Muscle of arm (tissue), 12 donors: Measurements from ENCODE around the gene MCCC2. TPM values are rescaled to one million over a fixed set of nuclear protein-coding genes. Genes with fewer than 3 reads are reported as not detected.
A peak's percentile ranks its signal among the peaks of the same experiment; 100 is the strongest.
"Not testable (repeated sequence)": the region's sequence is repeated elsewhere in the genome, so short reads cannot be mapped to it uniquely, and the experiment has no call there.

ENCODE experiments used
- DNase-seq: peaks from one replicate; pipeline ENCODE4 v3.0.0-alpha.2; 2013
- polyA plus RNA-seq, 12 donors: library from polyadenylated mRNA; unstranded; fragments of 120-200 nt; gene quantifications; one replicate each; pipeline ENCODE4 v1.2.1, GENCODE V29; 2013; ENCODE audit not compliant: insufficient read length in 12 of 12

The MCCC2 gene
- polyA plus RNA-seq, 12 donors, result 14.3 to 30.3 (median 19.8) TPM; not detected in 1

DNA sequence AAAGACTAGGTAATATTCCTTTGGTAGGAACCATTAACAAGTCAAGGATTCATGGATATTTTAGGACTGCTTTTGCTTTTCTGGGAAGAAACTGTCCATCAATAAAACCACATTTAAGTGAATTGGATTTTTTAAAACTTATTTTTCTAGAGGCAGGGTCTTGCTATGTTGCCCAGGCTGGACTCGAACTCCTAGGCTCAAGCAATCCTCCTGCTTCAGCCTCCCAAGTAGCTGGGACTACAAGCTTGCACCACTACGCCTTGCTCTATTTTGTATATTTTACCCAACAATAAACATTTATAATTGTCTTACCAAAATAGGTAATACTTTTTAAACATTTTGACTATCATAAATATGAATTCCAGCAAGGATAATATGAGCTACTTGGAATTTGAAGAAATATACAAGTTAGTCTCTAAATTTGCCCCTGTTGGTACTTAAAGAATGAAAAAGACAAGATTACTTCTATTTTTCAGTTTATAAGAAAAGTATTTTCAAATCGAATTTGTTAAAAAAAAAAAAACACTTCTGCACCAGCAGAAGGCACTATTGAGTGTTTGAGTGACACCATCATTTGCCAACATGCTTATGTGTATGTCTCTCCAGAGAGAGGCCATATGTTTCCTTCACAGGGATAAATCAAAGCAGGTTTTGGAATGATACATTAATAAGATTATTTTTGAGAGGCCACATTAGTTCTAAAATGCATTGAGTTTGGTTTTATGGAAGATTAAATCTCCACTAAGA lies 71.9 kb downstream of the MCCC2 start:
- no peak for DNase-seq

DNA sequence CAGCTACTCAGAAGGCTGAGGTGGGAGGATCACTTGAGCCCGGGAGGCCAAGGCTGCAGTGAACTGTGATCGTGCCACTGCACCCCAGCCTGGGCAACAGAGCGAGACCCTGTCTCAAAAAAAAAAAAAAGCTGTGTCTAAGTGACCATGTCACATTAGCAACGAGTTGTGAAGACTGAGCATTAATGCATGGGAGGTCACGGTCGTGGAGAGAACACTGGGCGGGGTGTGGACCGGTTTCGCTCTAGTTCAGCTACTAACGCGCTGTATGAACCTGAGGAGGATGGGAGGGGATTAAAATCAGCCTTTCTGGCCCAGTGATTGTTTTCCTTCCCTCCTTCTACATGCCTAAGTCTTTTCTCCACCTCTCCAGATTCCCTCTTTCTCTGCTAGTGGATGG lies 75.2 kb downstream of the MCCC2 start:
- DNase-seq, result no peak

DNA sequence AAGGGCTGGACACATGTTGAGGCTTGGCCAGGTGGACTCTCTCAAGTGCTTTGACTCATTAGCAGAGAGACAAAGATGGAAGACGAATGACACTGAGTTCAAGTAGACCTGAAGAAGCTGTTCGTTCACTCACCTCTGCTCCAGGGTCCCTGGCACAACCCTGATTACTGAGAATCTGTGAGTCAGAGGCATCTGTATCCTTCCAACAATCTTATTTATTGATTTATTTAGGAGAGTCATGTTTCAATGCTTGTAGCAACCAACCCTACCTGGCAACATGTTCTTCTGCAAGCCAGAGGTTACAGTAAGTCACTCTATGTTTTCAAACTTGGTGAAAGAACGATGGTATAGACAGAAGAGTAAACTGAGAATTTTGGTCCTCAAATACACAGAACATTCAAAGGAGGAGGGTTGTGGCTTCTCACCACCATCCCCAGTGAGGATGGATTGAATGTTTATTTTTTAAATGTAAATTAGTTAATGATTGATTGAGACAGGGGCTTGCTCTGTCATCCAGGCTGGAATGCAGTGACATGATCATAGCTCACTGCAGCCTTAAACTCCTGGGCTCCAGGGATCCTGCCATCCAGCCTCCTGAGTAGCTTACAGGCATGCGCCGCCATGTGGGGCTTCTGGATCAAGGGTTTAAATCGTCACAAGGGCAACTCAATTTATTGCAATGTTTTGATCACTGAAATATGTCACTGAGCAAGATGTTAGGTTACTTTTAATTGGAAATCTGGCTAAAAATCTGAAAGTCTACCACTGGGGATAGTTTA lies 76.2 kb downstream of the MCCC2 start:
- DNase-seq, result no peak

DNA sequence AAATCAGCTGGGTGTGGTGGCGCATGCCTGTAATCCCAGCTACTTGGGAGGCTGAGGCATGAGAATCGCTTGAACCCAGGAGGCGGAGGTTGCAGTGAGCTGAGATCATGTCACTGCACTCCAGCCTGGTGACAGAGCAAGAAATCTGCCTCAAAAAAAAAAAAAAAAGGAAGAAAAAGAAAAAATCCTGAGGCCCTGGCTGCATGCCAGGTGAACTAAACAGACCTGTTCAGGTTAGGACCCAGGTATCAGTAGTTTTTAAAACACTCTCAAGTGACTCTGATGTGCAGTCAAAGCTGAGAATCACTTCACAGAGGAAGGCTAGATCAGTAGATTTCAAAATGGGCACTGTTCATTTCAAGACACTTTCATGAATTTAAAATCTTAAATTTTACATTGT lies 77.5 kb downstream of the MCCC2 start:
- DNase-seq, result not testable (repeated sequence)

DNA sequence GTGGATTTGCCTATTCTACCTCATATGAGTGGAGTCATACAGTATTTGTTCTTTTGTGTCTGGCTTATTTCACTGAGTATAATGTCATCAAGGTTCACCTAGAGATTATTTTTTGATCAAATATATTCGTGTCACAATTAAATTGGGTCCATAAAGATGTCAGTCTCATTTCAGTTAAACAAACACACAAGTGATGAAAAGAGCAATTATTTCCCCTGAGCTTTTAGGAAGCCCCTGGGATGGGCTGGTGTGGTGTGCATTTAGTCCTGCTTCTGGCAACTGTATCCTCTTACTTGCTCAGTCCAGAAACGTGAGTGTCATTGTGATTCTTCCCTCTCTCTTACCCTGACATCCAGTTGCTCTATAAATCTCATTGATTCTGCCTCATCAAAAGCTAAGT lies 79.2 kb downstream of the MCCC2 start:
- DNase-seq, result no peak

DNA sequence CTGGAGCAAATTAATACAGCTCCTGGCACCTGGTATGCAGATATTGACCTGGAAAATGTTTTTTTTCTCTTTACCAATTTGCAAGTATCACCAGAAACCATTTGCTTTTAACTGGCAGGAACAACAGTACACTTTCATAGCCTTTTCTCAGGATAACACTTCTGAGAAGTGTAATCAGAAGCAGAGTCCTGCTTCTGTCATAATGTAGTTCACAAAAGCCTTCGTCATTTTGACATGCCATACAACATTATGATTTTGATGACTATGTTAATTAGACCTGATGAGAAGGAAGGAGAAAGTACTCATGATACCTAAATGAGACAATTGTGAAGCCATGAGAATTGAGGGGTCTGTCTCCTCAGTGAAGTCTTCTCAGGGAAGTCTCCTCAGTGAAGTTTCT lies 90.8 kb downstream of the MCCC2 start:
- DNase-seq, result no peak

DNA sequence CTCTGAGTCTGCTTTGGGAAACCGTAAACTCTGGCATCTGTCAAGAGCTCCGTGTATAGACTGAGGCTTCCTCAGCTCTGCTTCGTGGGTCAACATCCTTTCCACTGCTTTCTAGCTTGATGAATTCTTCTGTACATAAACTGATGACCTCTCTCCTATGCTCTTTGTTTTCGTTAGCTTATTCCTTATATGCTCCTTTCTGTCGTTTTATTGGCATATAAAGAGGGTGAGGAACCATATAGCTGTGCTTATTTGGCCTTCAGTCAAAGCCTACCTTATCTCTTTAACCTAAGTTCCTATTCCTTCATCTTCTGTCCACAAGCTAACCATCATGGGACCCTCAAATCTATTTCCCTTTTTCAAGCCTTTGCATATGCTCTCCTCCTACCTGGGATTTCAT lies 92.6 kb downstream of the MCCC2 start:
- DNase-seq, result no peak

DNA sequence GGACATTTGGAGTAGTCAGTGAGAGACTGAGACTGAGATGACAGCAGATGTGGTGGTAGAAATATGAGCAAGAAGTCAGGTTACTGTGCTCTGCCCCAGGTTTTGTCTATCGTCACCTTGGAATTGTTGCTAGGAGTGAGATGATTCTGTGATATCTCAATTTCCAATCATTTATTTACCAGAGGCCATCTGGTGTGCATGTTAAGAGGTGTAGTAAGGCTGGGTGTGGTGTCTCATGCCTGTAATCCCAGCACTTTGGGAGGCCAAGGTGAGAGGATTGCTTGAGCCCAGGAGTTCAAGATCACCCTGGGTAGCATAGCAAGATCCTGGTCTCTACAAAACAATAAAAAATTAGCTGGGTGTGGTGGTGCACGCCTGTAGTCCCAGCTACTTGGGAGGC lies 93.4 kb downstream of the MCCC2 start:
- DNase-seq, result no peak

DNA sequence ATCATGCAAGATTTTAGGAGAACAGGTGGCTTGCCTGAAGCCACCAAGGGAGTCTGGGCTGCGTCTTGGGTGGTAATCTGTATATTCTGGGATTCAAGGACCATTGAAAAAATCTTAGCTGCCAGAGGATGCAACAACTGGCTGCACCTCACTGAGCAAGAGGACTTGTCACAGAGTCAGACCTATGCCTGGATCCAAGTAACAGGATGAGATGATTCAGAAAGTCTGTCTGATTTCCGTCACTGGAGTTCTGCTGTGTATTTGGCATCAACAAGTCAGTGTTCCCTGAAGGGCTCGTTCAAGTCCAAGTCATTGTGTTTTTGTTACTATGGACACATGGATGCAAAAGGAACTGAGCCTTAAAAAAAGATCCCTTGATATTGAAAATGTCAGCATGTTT lies 94.2 kb downstream of the MCCC2 start:
- DNase-seq, result peak; percentile 70

DNA sequence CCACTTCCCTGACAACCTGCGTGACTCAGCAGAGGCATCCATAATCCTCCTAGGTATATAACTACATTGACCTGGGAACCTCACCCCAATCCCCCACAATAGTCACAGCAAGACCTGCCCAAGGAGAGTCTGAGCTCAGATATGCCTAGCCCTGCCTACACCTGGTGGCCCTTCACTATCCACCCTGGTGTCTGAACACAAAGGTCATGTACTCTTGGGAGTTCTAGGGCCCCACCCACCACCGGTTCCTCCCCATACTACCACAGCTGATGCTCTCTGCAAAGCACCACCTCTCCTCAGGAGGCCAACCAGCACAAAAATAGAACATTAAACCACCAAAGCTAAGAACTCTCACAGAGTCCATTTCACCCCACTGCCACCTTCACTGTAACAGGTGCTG lies 97.2 kb downstream of the MCCC2 start:
- no peak for DNase-seq

DNA sequence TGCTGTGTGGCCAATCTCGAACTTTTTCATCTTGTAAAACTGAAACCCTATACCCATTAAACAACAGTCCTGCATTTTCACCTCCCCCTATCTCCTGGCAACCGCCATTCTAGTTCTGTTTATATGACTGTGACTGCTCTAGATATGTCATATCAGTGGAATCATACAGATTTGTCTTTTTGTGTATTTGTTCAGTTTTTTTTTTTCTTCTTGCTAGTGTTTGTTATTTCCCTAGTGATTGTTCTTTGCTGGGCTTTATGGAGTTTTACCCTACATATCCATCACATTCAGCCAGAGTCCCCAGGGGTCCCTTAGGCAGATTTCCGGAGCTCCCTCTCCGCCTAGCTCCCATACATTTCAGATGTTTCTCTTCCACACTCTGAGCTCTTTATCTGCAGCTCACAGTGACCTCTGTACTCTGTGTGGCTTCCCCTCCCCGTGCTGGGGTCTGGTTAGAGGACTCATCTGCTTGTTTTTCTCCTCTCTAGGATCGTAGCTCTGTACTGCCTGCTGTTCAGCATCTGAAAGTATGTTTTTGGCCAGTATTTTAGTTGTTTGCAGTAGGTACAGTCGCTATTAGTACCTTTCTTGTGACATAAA lies 106.8 kb downstream of the MCCC2 start:
- DNase-seq, result no peak

DNA sequence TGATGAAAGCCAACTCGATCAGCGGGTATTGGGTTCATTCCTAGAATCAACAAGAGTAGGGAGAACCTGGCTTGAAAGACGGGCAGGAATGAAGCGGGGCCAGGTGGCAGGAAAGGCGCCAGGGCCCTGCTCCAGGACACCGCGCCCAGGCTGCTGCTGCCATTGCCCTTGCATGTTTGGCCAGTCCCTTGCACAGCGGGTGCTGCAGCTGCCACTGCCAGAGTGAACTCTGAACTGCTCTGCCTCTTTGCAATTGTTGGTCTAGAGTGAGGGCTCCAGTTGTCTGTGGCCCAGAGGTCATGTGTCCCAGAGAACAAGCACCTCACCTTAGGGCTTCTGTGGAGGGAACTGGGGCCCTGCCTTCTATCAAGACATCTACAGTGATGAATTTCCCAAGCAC lies 107.9 kb downstream of the MCCC2 start:
- no peak for DNase-seq

DNA sequence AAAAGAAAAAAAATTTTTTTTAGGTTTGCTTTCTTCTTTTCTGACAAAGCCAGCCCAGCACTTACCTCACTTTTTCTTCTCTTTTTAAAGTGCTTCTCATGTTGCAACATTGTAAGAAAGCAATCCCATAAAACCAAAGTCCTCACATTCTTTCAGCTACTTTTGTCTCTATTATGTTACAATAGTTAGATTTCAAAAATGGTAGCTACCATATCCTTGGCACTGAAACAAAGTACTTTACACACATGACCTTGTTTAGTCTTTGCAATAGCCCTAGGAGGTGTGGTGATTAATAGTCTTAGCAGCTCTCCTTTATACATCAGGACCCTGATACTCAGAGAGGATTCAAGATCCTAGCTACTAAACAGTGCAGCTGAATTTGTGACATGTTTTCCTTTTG lies 108.5 kb downstream of the MCCC2 start:
- DNase-seq, result no peak

DNA sequence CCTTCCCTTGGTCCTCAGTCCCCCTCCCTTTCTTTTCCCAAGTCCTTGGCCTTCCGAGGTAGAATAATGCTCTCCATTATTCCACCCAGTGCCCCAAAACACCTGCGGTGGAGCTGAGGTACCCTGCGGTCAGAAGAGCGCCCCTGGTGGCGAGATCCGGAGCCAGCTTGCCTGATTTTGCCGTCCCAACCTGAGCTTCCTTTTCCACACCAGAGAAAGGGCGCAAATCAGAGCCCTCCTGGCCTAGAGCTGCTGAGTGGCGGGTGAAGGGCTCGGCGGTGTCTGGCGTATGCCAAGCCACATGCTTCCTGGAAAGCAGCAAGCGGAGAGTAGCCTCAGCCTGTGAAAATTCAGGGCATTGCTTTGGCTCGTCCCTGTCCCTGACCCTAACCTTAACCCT lies 110.8 kb downstream of the MCCC2 start:
- DNase-seq, result no peak

DNA sequence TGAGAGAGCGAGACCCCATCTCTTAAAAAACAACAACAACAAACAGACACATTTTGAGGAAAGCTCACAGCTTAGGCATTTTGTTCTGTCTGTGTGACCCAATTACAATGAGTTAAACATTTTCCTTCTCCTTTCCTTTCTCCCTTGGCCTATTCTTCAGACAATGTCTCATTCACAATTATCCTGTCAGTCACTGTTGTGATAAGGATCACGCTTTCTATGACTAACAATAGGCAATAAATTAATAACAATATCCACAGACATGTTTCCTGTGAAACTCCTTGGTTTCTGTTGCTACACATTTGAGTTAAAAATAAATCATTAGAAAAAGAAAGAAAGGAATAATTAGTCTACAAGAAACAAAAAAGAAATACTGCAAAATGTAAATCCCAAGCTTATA lies 112.1 kb downstream of the MCCC2 start:
- no peak for DNase-seq

DNA sequence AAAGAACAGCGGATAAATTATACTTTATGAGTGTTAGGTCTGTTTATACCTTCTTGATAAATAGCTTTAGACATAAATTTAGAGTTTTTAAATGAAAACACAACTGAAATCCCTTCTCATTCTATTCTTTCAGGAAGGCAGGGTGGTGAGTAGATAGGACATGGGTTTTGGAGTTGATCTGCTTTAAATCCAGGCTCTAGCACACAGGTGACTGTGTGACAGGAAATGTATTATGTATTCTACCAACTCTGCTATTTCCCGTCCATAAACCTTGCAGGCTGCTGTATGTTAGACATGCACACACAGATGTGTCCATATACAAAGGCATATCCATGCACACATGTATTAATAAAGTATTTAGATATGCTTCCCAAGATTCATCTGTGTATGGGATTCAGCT lies 112.6 kb downstream of the MCCC2 start:
- DNase-seq, result no peak

DNA sequence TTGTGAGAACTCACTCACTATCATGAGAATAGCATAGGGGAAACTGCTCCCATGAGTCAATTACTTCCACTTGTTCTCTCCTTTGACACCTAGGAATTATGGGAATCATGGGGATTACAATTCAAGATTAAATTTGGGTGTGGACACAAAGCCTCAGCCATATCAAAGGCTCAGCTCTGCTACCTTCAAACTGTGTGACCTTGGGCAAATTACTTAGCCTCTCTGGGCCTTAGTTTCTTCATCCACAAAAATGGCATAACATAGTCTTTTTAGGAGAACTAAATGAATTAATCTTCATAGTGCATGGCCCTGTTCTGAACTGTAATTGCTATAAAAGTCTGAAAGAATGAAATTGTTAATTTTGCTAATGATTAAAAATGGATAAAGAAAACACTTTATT lies 113.7 kb downstream of the MCCC2 start:
- no peak for DNase-seq

DNA sequence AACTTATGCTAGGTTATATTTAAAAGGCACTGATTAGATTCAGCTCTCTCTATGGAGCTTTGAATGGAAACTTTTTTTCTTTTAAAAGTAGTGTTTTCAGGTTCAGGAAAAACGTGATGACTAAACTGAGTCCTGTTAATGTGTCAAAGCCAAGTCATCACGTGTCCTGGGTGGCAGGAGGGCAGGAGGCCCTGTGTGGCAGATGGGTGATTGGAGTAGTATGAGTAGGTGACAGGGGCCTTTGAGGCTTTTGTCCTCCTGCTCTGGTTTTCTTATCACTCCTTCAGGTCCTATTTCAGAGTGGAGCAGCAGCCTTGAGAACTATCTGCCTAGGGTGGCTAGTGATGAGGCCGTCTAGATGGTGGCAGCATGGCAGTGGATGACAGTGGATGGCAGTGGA lies 114.3 kb downstream of the MCCC2 start:
- DNase-seq, result no peak

DNA sequence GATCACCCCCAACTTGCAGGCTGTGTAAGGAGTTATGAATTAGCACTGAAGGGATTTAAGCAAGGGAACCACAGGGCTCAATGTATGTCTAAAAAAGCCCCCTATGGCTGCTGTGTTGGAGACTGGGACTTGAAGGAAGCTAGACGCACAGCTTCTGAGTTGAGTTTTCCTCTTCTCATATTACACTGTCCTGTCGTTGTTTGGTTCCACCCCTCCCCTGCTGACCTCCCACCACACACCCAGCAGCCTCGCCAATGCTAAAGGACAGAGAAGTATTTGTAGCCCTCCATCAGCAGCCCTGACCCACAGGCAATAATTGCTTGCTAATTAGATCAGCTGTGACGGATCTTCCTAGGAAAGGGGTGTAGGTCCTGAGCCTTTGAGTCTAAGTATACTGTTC lies 116.8 kb downstream of the MCCC2 start:
- no peak for DNase-seq

DNA sequence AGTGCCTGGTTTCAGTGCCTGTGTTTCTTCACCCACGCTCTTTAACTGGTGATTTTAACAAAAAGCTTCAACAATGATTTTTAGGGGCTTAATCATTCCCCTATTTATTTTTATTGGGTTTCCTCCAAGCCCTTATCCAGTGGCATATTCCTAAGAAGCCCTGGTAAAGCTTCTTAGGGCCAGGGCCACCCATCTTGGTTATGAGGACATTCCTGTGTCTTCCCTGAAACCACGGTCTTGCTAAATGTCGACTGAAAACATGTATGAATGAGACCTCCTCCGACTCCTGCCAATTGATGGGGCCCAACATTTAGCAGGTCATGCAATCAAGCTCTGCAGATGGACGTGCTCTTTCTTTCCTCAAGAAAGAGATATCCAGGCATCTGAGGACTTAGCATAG lies 118.3 kb downstream of the MCCC2 start:
- DNase-seq, result no peak

DNA sequence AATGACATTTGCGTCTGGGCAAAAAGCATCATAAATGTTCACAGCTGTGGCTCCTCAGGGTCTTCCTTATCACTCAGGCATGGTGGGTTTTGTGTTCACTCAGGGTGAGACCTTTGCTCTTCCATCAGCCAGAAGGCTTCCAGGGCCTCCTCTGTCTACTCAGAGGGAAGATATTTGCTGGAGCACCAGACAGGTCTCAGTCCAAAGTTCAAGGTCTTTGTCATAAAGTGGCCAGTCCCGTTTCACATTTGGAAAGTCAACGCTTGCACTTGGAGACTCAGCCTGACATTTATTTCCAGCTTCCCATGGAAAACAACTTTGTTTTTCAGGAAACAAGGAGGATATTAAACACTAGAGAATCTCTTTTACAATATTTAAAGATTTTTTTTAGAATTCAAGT lies 119.8 kb downstream of the MCCC2 start:
- no peak for DNase-seq
